Measurements from ENCODE around the gene OR13J1. TPM values are rescaled to one million over a fixed set of nuclear protein-coding genes. Genes with fewer than 3 reads are reported as not detected.

The OR13J1 gene
- total RNA-seq, 1 experiment from 2014 or later = not detected

GRCh38 chr9:35905051-35905781 lies 35.0 kb upstream of the OR13J1 start:
- POLR2A ChIA-PET (ENCODE audit: low non-redundant PET) = no interaction called here
- Histone ChIP-seq H3K36me3 (ENCODE audit: insufficient read depth, low read length, poor library complexity, severe bottlenecking) (no peaks in the 10 kb centered on the region), H3K27me3 (replicated peaks; ENCODE audit: insufficient read depth, low read depth, low read length, poor library complexity) (no peaks in the 10 kb centered on the region), H3K4me3 (ENCODE audit: low read depth, low read length, poor library complexity, severe bottlenecking) (no peak overlapping the region), H3K27ac (ENCODE audit: low read depth, low read length, poor library complexity, severe bottlenecking) (no peak overlapping the region), H3K9me3 (ENCODE audit: low read depth, low read length, poor library complexity, severe bottlenecking) (no peaks in the 10 kb centered on the region), H3K4me1 (ENCODE audit: insufficient read depth, low read length, poor library complexity, severe bottlenecking) (peaks cover 40% of the 10 kb centered on the region)
- no peak for TF ChIP-seq CTCF (conservative IDR thresholded peaks at IDR 0.05; ENCODE audit: low read depth, low read length)
- no peak for TF ChIP-seq EZH2 (IDR thresholded peaks at IDR 0.05; ENCODE audit: borderline replicate concordance, low read depth, low read length, poor library complexity, severe bottlenecking)
- no TSS peak for BruUV-seq (replicated peaks)
- intact Hi-C loops (cut with micrococcal nuclease; ENCODE audit: unreplicated experiment) = no loop called here
- DNase-seq (ENCODE audit: low spot score) = no peak
- CTCF ChIA-PET = interaction anchor here (0.7 to 0.8 kb wide), 2 partner anchors 23 to 40 kb away, joined by 3 to 4 read pairs; no protein-coding TSS in a partner anchor

DNA sequence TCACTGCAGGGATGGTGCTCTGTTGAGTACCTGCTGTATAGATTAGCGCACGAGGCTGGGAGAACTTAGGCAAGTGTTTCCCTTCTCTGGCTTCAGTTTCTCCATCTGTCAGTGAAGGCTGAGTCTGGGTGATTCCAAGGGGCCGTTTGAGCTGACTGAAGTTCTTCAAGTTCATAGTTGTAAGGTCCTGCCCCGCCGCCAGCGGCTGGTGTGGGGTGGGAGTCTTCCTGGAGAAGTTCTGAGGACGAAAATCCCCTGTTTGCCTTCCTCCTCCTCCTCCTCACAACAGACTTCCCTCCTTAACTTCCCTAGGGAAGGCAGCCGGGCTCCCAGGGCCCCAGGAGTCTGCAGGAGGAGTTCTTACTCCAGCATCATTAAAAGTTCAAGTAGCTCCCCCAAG lies 34.1 kb upstream of the OR13J1 start:
- no peak for DNase-seq (ENCODE audit: low spot score)
- BruUV-seq (replicated peaks) = no TSS peak
- Histone ChIP-seq H3K27ac (ENCODE audit: low read depth, low read length, poor library complexity, severe bottlenecking) (no peak overlapping the region), H3K4me1 (ENCODE audit: insufficient read depth, low read length, poor library complexity, severe bottlenecking) (peaks cover 40% of the 10 kb centered on the region), H3K4me3 (ENCODE audit: low read depth, low read length, poor library complexity, severe bottlenecking) (no peak overlapping the region), H3K36me3 (ENCODE audit: insufficient read depth, low read length, poor library complexity, severe bottlenecking) (no peaks in the 10 kb centered on the region), H3K27me3 (replicated peaks; ENCODE audit: insufficient read depth, low read depth, low read length, poor library complexity) (no peaks in the 10 kb centered on the region), H3K9me3 (ENCODE audit: low read depth, low read length, poor library complexity, severe bottlenecking) (no peaks in the 10 kb centered on the region)
- intact Hi-C loops (cut with micrococcal nuclease; ENCODE audit: unreplicated experiment) = loop anchor here (5.0 kb wide), 2 partner anchors 43 to 118 kb away; no protein-coding TSS in a partner anchor
- TF ChIP-seq CTCF (conservative IDR thresholded peaks at IDR 0.05; ENCODE audit: low read depth, low read length) (no peak), EZH2 (IDR thresholded peaks at IDR 0.05; ENCODE audit: borderline replicate concordance, low read depth, low read length, poor library complexity, severe bottlenecking) (no peak)
- ChIA-PET POLR2A (ENCODE audit: low non-redundant PET) (no interaction called here), CTCF (no interaction called here)

- H3K9me3 ChIP-seq (ENCODE audit: low read depth, low read length, poor library complexity, severe bottlenecking) = no peaks in the 10 kb centered on the region
- peak; percentile 77 for TF ChIP-seq CTCF (conservative IDR thresholded peaks at IDR 0.05; ENCODE audit: low read depth, low read length)
- TF ChIP-seq EZH2 (IDR thresholded peaks at IDR 0.05; ENCODE audit: borderline replicate concordance, low read depth, low read length, poor library complexity, severe bottlenecking) = no peak
- POLR2A ChIA-PET (ENCODE audit: low non-redundant PET) = no interaction called here
- no peak overlapping the region for H3K27ac ChIP-seq (ENCODE audit: low read depth, low read length, poor library complexity, severe bottlenecking)
- DNase-seq (ENCODE audit: low spot score) = peak; percentile 65
- no TSS peak for BruUV-seq (replicated peaks)
- H3K4me3 ChIP-seq (ENCODE audit: low read depth, low read length, poor library complexity, severe bottlenecking) = no peak overlapping the region
- CTCF ChIA-PET = interaction anchor here (0.9 to 1.6 kb wide), 5 partner anchors 42 to 120 kb away, joined by 3 to 34 read pairs (median 5); partner anchors contain the start of genes FAM221B and TMEM8B
- peaks cover 27% of the 10 kb centered on the region for H3K4me1 ChIP-seq (ENCODE audit: insufficient read depth, low read length, poor library complexity, severe bottlenecking)
- intact Hi-C loops (cut with micrococcal nuclease; ENCODE audit: unreplicated experiment) = loop anchor here (5.0 kb wide), 2 partner anchors 44 to 119 kb away; no protein-coding TSS in a partner anchor
- no peaks in the 10 kb centered on the region for H3K36me3 ChIP-seq (ENCODE audit: insufficient read depth, low read length, poor library complexity, severe bottlenecking)
- H3K27me3 ChIP-seq (replicated peaks; ENCODE audit: insufficient read depth, low read depth, low read length, poor library complexity) = no peaks in the 10 kb centered on the region
These were observed 32.8 kb upstream of the OR13J1 start for GRCh38 chr9:35903049-35903448.

All from A673 (cell line).